NCI-H1105 (cell line): ENCODE results near the gene CATSPERD.
"Not testable (repeated sequence)": the region's sequence is repeated elsewhere in the genome, so short reads cannot be mapped to it uniquely, and the experiment has no call there.

Experiments
- DNase-seq: peaks from one replicate; lab custom pipeline; 2025; lab: John Stamatoyannopoulos, UW

Gene CATSPERD

DNA sequence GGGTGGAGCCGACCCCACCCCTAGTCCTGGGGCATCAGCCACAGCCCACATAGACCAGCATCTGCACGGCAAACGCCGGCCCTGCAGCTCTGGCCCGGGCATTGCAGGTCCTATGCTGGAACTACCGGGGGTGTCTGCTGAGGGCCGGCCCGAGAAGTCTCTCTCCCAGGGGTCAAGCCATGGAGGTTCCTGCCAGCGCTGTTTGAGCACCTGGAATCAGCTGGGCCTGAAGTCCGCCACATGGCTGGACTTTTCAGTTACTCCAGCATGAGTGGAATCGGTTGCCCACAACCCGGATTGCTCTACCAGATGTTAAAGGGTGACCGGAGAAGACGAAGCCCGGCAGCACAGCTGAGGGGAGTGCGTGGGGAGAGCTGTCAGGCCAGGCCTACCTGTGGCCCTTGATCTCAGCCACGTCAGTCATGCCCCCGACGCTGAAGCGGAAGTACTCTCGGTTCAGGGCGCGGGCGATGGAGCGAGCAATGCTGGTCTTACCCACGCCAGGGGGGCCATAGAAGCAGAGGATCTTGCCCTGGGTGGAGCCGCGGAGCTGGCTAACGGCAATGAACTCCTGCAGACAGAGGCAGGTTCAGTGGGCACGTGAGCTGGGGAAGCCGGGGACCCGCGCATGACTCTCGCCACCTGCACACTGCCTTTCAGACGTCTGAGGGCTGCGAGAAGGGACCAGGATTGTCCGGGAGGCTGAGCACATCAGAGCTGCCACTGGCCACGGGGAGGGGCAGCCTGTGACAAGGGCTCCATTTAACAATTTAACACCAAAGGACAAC is 21.6 kb upstream of the CATSPERD start:
- no peak for DNase-seq

- no peak for DNase-seq
These were observed 19.9 kb upstream of the CATSPERD start for GRCh38 chr19:5700455-5701092.

DNA sequence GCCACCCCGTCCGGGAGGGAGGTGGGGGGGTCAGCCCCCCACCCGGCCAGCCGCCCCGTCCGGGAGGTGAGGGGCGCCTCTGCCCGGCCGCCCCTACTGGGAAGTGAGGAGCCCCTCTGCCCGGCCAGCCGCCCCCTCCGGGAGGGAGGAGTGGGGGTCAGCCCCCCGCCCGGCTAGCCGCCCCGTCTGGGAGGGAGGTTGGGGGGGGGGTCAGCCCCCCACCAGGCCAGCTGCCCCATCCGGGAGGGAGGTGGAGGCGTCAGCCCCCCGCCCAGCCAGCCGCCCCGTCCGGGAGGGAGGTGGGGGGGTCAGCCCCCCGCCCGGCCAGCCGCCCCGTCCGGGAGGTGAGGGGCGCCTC is 18.4 kb upstream of the CATSPERD start:
- DNase-seq: not testable (repeated sequence)

DNA sequence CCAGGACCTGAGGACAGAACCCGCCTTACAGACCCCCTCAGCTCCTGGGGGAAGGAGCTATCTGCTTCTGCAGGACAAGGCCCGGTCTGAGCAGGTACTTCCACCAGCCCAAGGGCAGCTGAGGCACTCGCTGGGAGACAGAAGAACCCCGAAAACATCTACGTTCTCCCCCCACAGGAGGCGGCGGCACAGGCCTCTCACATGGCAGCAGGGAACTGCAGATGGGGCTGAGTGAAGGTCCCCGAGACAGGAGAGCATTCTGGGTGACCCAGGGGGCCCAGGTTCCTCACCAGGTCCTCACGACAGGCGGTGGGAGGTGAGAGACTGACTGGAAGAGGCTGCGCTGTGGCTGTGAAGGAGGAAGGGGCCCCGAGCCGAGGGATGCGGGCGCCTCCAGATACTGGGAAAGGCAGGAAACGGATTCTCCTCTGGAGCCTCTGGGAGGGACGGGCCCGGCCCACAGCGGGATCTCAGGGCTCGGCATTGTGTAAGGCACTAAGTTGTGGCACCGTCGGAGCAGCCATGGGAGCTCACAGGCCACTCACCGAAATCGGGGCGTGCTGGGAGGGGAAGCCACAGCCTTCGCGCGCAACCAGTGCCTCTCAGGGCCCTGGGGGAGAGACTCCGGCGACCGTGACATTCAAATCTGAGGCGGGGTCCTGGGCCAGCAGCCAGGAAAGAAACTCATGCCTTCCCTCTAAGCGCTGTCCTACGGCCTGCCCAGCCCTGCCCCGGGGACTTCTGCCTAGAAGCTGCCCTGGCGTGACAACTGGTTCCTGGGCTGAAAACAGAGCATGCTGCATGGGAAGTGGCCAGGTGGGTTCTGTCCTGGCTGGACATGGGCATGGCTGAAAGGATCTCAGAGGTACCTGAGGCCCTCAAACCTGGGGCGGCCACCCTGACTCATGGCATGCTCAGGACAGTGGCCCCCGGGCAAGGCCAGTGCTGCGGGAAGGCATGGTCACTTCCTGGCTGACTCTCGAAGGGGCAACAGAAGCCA is 16.3 kb upstream of the CATSPERD start:
- DNase-seq: no peak

- no peak for DNase-seq
These were observed 14.9 kb upstream of the CATSPERD start for GRCh38 chr19:5705552-5705951.

DNA sequence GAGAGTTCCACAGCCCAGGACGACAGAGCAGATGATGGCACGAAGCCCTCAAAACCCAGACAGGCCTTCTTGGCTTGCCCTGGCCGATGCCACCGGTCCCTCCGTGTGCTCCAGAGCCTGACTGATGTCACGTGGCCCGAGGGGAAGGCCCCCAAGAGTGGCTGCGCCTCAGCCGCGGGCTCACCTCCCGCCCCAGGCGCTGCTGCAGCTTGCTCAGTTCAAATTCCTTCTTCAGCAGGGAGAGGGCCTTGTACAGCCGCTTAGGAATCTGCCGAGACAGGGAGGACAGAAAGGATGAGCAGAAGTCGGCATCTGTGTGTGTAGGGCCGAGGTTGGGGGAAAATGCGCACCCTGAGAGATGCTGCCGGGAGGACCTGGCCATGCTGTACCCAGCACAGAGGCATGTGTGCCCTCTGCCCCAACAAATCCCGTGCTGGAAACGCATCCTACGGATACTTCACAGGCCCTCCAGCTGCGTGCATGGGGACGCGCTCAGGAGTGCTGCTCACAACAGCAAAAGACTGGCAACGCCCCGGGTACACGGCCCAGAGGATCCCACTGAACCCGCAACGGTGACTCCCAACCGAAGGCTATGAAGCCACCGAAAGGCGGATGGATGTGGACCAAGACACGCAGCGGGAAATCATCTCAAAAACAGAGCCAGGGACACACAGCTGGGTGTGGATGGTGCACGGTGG is 13.4 kb upstream of the CATSPERD start:
- DNase-seq: no peak

- no peak for DNase-seq
These were observed 12.6 kb upstream of the CATSPERD start for GRCh38 chr19:5707576-5708575.

DNA sequence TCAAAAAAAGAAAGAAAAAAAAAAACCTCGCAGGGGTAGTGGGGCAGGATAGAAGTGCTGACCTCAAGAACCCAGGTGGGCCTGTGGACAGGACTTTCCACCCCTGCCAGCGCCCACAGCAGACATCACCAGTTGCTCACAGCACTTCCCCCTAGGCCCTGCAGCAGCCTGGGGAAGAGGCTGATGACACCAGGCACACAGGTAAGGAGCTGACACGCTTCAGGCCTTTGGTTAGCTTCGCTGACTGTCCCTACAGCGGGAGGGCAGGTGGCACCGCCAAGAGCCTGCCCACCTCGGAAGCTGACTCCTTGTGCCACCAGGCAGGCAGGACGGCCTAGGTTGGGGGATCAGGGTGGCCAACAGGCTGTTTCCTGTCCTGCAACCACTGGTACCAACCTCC is 9.4 kb upstream of the CATSPERD start:
- DNase-seq: no peak

DNA sequence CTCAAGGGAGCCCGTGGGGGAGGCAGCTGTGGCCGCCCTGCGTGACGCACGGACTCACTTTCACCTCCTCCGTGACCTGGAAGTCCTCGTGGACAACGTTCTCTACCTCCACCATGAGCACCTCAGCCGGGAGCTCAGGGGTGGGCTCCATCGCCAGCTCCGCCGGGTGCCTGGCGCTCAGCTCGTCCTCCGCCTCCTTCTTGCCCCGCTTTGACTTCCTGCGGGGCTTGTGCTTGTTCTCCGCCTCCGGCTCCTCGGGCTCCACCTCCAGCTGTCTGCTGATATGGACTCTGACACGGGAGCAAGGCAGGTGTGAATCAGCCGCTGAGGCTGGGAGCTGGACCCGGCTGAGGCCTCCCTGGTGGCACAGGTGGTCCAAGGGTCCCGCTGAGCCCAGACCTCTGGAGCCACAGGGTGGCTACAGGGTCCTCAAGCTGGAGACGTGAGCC is 8.7 kb upstream of the CATSPERD start:
- no peak for DNase-seq

GRCh38 chr19:5713228-5713627 is 7.2 kb upstream of the CATSPERD start:
- DNase-seq: no peak

DNA sequence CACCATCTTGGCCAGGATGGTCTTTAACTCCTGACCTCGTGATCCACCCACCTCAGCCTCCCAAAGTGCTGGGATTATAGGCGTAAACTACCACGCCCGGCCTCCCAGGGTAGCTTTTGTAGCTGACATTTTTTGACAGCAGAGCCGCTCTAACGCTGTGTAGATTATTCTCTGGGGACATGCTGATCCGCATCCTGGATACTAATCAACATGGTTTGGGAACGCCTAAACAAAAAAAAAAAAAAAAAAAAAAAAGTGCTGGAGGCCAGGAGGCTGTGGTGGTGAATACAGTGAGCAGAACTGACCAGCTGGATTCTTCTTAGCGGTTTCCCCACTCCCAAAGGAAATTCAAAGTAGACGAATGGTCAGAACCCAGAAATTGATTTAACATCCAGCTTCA is 5.6 kb upstream of the CATSPERD start:
- no peak for DNase-seq

DNA sequence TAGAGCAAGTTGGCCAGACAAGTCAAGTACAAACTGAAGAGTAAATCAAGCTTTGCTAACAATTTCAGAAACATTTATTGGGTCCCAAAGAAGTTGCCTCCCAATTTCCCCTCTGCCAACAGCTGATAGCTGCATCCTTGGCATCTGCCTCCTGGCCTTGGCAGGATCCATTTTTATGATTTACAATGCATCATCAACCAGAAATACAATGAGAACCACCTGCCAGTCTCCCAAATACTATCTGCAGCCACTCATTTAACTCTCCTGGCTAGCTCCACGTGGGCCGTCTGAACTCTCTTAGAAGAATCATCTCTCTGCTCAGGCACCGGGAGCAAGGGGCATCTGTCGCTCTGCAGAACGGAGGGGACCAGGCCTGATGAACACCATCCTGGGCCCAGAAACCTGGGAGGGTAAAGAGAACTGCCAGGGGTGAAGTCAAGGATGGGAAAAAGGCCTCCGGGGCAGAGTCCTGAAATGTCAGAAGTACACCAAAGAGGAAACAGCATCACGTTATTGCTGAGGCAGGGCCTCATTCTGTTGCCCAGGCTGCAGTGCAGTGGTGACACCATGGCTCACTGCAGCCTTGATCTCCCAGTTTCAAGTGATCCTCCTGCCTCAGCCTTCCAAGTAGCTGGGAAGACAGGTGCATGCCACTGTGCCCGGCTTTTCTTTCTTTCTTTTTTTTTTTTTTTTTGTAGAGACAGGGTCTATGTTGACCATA is 3.1 kb upstream of the CATSPERD start:
- no peak for DNase-seq

DNA sequence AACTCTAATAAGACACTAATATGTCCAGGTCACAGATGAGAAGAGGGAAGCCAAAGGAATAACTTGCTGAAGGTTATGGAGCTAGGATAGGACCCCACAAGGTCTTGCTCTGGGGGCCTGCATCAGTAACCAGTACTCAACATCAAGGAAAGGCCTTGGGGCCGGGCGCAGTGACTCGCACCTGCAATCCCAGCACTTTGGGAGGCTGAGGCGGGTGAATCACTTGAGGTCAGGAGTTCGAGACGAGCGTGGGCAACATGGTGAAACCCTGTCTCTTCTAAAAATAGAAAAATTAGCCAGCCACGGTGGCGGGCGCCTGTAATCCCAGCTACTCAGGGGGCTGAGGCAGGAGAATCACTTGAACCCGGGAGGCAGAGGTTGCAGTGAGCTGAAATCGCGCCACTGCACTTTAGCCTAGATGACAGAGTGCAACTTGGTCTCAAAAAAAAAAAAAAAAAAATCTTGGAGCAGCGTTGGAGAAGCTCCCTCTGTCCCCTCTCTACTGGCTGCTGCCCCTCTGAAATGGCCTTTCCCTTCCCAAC is 2.3 kb upstream of the CATSPERD start:
- no peak for DNase-seq

DNA sequence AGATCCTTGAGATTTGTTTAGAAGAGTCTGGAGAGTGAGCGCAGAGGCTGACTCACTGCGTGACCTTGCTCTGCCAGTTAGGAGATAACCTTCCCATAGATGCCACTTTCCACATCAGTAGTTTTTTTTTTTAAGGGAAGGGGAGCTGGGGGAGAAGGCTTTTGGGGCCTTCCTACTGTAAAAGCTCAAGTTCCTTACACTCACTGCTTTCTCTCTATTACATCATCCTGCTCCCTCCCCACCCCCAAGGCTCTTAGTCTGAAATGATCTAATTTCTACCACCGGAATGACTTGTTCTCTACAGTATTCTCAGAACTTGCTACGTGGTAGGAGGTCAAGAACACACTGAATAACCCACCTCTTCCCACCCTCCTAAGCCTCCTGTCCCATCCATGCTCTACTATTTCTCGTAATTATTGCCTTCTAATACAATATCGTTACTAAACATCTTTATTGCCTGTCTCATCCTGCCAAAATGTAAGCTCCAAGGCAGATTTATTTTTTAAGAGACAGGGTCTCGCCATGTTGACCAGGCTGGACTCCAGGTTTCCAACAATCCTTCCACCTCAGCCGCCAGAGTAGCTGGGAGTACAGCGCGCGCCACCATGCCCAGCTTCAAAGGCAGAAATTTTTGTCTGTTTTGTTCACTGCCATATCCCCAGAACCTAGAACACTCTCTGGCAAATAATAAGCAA is 1.7 kb upstream of the CATSPERD start:
- no peak for DNase-seq

- no peak for DNase-seq
These were observed 1.0 kb upstream of the CATSPERD start for GRCh38 chr19:5719274-5719960.

- DNase-seq: no peak
These were observed 7.1 kb downstream of the CATSPERD start for GRCh38 chr19:5727453-5728050.

GRCh38 chr19:5733172-5733571 is 12.7 kb downstream of the CATSPERD start:
- not testable (repeated sequence) for DNase-seq

- no peak for DNase-seq
These were observed 18.0 kb downstream of the CATSPERD start for GRCh38 chr19:5738423-5738822.
